ENCODE results near the gene OXTR. TPM values are rescaled to one million over a fixed set of nuclear protein-coding genes. Genes with fewer than 3 reads are reported as not detected.

Gene OXTR
- total RNA-seq, 1 experiment from 2014 or later, result 21.5 TPM

DNA sequence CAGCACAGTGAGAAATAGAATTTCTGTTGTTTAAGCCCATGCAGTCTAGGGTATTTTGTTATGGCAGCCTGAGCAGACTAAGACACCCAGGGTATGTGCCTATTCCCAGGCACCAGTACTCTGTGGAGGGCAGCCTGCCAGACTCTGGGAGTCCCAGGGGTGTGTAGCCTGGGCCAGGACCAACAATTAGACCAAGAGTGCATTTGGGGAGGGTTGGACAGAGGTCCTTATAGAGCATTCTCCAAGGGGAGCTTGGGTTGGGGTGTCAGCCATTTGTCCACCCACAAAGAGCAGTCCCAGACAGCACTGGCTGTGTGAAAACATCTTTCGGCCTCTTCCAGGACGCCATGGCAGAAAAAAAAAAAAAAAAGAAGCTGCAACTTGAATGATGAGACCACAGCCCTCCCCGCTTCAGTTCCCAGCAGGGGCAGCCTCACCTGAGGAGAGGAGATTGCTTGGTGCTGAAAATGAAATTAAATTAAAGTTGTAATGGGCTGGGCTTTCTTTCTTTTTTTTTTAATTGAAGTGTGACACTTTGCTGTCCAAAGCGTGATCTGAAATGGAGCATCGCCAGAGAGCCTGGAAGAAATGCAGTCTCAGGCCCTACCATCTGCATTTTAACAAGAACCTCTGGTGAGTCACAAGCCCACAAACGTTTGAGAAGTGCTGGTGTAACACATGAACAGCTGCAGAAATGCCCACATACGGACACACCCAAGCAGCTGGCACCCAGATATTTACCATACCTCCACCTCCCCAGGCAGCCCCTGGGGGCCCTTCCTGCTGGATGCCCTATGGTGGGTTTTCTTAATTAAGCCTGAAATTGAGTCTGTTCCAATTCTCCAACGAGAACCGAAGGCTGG, 57.1 kb downstream of the OXTR start:
- H3K27me3 ChIP-seq (ENCODE audit: low read length), result no peaks in the 10 kb centered on the region
- H3K27ac ChIP-seq (ENCODE audit: low read length), result no peak overlapping the region
- no peak for TF ChIP-seq EZH2phosphoT487 (IDR thresholded peaks at IDR 0.05; ENCODE audit: borderline replicate concordance, low read length)
- TF ChIP-seq EZH2 (IDR thresholded peaks at IDR 0.05; ENCODE audit: low read length, unreplicated experiment), result no peak
- H3K4me3 ChIP-seq (ENCODE audit: low read length), result no peak overlapping the region
- H3K4me1 ChIP-seq (ENCODE audit: insufficient read depth, low read length), result peaks cover 14% of the 10 kb centered on the region
- peak; percentile 90 for ATAC-seq
- no peaks in the 10 kb centered on the region for H3K9me2 ChIP-seq (replicated peaks; ENCODE audit: low read length)
- no peak overlapping the region for H3K9ac ChIP-seq (ENCODE audit: low read length)
- intact Hi-C loops (cut with micrococcal nuclease), result loop anchor here (2.0 kb wide), 1 partner anchor 29 kb away; no protein-coding TSS in a partner anchor
- peak; percentile 57 for DNase-seq
- no TSS peak for BruUV-seq (replicated peaks)
- no peaks in the 10 kb centered on the region for H3K9me3 ChIP-seq (ENCODE audit: low read length)
- ChIA-PET POLR2A (ENCODE audit: unreplicated experiment) (interaction anchor here (0.5 kb wide), 1 partner anchor 50 kb away, joined by 3 read pairs; no protein-coding TSS in a partner anchor), CTCF (interaction anchor here (0.8 kb wide), 1 partner anchor 29 kb away, joined by 3 read pairs; no protein-coding TSS in a partner anchor)
- no peaks in the 10 kb centered on the region for H4K20me1 ChIP-seq (ENCODE audit: low read length)
- no peaks in the 10 kb centered on the region for H3K79me2 ChIP-seq (ENCODE audit: low read length)
- H3K4me2 ChIP-seq (ENCODE audit: low read length), result peak overlapping the region; percentile 43; the same call in 1 of the 2 replicates
- no peaks in the 10 kb centered on the region for H3F3A ChIP-seq (ENCODE audit: low read length, unreplicated experiment)
- H3K36me3 ChIP-seq (ENCODE audit: low read depth, low read length), result no peaks in the 10 kb centered on the region
- H2AFZ ChIP-seq (ENCODE audit: low read length), result no peak overlapping the region

DNA sequence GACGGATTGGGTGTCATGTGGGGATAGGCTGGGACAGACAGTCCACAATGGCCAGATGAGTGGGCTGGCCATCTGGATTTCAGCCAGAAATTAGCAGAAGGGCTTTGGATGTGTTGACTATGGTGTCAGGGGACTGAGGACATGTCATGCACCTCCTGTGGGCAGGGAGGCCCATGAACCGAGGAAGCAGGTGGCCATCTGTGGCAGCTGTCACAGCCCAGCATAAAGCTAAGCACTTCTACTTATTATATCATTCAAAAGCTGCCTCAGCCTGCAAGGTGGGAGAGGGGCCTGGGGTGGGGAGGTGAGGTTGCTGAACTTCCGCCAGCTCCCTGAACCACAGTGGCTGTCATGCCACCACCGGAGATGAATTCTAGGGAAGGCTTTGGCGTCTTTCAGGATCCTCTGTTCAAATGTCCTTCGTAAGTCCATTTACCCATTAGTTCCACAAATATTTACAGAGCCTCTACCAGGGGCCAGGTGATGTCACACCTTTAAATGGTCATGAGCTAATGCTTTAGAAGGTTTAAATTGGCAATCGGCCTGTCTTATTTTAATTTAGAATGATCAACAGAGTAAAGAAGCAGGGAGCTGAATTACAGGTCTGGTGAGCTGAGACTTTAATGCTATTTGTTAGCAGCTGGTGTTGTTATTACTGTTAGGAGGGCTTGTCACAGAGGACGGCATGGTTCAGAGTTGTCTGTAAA, 59.5 kb downstream of the OXTR start:
- no peak for TF ChIP-seq EZH2 (IDR thresholded peaks at IDR 0.05; ENCODE audit: low read length, unreplicated experiment)
- no peaks in the 10 kb centered on the region for H4K20me1 ChIP-seq (ENCODE audit: low read length)
- no peak for ATAC-seq
- intact Hi-C loops (cut with micrococcal nuclease), result no loop called here
- no peak overlapping the region for H3K27ac ChIP-seq (ENCODE audit: low read length)
- no peaks in the 10 kb centered on the region for H3K9me2 ChIP-seq (replicated peaks; ENCODE audit: low read length)
- BruUV-seq (replicated peaks), result no TSS peak
- H3K36me3 ChIP-seq (ENCODE audit: low read depth, low read length), result no peaks in the 10 kb centered on the region
- no peaks in the 10 kb centered on the region for H3F3A ChIP-seq (ENCODE audit: low read length, unreplicated experiment)
- no peak overlapping the region for H3K4me3 ChIP-seq (ENCODE audit: low read length)
- no peak overlapping the region for H2AFZ ChIP-seq (ENCODE audit: low read length)
- H3K79me2 ChIP-seq (ENCODE audit: low read length), result no peaks in the 10 kb centered on the region
- ChIA-PET POLR2A (ENCODE audit: unreplicated experiment) (no interaction called here), CTCF (no interaction called here)
- H3K4me2 ChIP-seq (ENCODE audit: low read length), result no peak overlapping the region
- DNase-seq, result no peak
- H3K4me1 ChIP-seq (ENCODE audit: insufficient read depth, low read length), result peaks cover 14% of the 10 kb centered on the region
- H3K9ac ChIP-seq (ENCODE audit: low read length), result no peak overlapping the region
- H3K9me3 ChIP-seq (ENCODE audit: low read length), result no peaks in the 10 kb centered on the region
- H3K27me3 ChIP-seq (ENCODE audit: low read length), result no peaks in the 10 kb centered on the region

DNA sequence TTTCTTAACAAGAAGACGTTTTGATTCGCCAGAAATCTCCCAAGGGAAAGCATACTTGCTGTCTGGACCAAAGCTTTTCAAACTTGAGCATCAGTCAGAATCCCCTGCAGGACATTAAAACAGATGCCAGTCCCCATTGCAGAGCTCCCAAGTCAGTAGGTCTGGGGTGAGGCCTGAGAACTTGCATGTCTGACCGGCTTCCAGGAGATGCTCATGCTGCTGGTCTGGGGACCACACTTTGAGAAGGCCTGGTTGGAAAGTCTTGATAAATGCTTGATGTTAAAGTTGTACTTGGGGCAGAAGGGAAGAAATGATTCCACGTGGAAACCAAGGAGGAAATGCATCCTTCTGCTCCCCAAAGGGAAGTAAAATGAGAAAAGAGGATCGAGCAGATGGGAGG, 60.1 kb downstream of the OXTR start:
- Histone ChIP-seq H3K9me2 (replicated peaks; ENCODE audit: low read length) (no peaks in the 10 kb centered on the region), H3K36me3 (ENCODE audit: low read depth, low read length) (no peaks in the 10 kb centered on the region), H3K27me3 (ENCODE audit: low read length) (no peaks in the 10 kb centered on the region), H3K27ac (ENCODE audit: low read length) (no peak overlapping the region), H3K4me3 (ENCODE audit: low read length) (no peak overlapping the region), H3F3A (ENCODE audit: low read length, unreplicated experiment) (no peaks in the 10 kb centered on the region), H3K4me1 (ENCODE audit: insufficient read depth, low read length) (peaks cover 14% of the 10 kb centered on the region), H4K20me1 (ENCODE audit: low read length) (no peaks in the 10 kb centered on the region), H3K9ac (ENCODE audit: low read length) (no peak overlapping the region), H3K4me2 (ENCODE audit: low read length) (no peak overlapping the region), H2AFZ (ENCODE audit: low read length) (no peak overlapping the region), H3K79me2 (ENCODE audit: low read length) (no peaks in the 10 kb centered on the region), H3K9me3 (ENCODE audit: low read length) (no peaks in the 10 kb centered on the region)
- CTCF ChIA-PET, result no interaction called here
- DNase-seq (no peak), ATAC-seq (no peak)
- no peak for TF ChIP-seq EZH2phosphoT487 (IDR thresholded peaks at IDR 0.05; ENCODE audit: borderline replicate concordance, low read length)
- intact Hi-C loops (cut with micrococcal nuclease), result no loop called here
- POLR2A ChIA-PET (ENCODE audit: unreplicated experiment), result no interaction called here
- no TSS peak for BruUV-seq (replicated peaks)

DNA sequence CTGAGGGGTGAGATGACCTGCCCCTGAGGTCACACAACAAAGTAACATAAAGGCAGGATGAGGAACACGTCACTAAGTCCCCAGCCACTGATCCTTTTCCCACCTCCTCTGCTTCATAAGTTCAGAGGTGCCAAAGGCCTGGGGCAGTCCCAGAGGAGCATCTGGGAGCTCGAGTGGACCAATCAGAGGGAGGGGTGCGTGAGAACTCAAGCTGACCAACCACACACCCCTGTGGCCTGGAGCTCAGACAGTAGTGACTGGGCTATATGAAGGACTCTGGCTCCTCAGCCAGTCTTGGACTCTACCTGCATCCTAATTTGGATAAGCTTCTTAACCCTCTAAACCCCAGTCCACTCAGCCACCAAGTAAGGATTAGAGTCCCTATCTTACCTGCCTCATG, 63.8 kb downstream of the OXTR start:
- ChIA-PET POLR2A (ENCODE audit: unreplicated experiment) (no interaction called here), CTCF (no interaction called here)
- no peaks in the 10 kb centered on the region for H4K20me1 ChIP-seq (ENCODE audit: low read length)
- H3F3A ChIP-seq (ENCODE audit: low read length, unreplicated experiment), result no peaks in the 10 kb centered on the region
- H3K9me2 ChIP-seq (replicated peaks; ENCODE audit: low read length), result no peaks in the 10 kb centered on the region
- H3K27ac ChIP-seq (ENCODE audit: low read length), result no peak overlapping the region
- H3K4me3 ChIP-seq (ENCODE audit: low read length), result no peak overlapping the region
- no peaks in the 10 kb centered on the region for H3K4me1 ChIP-seq (ENCODE audit: insufficient read depth, low read length)
- TF ChIP-seq EZH2 (IDR thresholded peaks at IDR 0.05; ENCODE audit: low read length, unreplicated experiment), result no peak
- TF ChIP-seq, protein P1, sequence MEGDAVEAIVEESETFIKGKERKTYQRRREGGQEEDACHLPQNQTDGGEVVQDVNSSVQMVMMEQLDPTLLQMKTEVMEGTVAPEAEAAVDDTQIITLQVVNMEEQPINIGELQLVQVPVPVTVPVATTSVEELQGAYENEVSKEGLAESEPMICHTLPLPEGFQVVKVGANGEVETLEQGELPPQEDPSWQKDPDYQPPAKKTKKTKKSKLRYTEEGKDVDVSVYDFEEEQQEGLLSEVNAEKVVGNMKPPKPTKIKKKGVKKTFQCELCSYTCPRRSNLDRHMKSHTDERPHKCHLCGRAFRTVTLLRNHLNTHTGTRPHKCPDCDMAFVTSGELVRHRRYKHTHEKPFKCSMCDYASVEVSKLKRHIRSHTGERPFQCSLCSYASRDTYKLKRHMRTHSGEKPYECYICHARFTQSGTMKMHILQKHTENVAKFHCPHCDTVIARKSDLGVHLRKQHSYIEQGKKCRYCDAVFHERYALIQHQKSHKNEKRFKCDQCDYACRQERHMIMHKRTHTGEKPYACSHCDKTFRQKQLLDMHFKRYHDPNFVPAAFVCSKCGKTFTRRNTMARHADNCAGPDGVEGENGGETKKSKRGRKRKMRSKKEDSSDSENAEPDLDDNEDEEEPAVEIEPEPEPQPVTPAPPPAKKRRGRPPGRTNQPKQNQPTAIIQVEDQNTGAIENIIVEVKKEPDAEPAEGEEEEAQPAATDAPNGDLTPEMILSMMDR (conservative IDR thresholded peaks at IDR 0.05; ENCODE audit: low read depth, low read length), result no peak
- TF ChIP-seq EZH2phosphoT487 (IDR thresholded peaks at IDR 0.05; ENCODE audit: borderline replicate concordance, low read length), result no peak
- no peak overlapping the region for H3K9ac ChIP-seq (ENCODE audit: low read length)
- no peak overlapping the region for H3K4me2 ChIP-seq (ENCODE audit: low read length)
- H3K36me3 ChIP-seq (ENCODE audit: low read depth, low read length), result no peaks in the 10 kb centered on the region
- no peaks in the 10 kb centered on the region for H3K27me3 ChIP-seq (ENCODE audit: low read length)
- no peaks in the 10 kb centered on the region for H3K9me3 ChIP-seq (ENCODE audit: low read length)
- ATAC-seq (no peak), DNase-seq (no peak)
- no peak overlapping the region for H2AFZ ChIP-seq (ENCODE audit: low read length)
- H3K79me2 ChIP-seq (ENCODE audit: low read length), result no peaks in the 10 kb centered on the region
- intact Hi-C loops (cut with micrococcal nuclease), result no loop called here
- BruUV-seq (replicated peaks), result no TSS peak

Measured in PC-3 (cell line).